HuH-7 (cell line): ENCODE data around the gene TAF3.
"Not testable (repeated sequence)": the region's sequence is repeated elsewhere in the genome, so short reads cannot be mapped to it uniquely, and the experiment has no call there.

Experiments used
- DNase-seq: peaks from one replicate; pipeline ENCODE4 v3.0.0; 2011; ENCODE audit warnings: low spot score

TAF3 gene

DNA sequence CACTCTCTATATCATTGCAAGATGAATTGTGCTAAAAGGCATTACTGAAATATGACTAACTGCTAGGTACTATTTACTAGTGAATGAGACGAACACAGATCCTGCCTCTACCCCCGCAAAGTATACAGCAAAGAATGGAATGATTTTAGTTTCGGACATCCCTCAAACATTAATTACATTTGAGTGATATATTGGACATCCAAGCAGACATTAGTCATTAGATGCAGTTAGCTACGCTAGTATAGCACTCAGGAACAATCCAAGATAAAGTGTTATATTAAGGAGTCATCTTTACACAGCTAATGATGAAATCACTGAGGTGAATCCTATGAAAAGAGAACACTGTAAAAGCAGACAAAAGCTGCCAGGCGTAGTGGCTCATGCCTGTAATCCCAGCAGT is 7.3 kb upstream of the TAF3 start:
- no peak for DNase-seq

DNA sequence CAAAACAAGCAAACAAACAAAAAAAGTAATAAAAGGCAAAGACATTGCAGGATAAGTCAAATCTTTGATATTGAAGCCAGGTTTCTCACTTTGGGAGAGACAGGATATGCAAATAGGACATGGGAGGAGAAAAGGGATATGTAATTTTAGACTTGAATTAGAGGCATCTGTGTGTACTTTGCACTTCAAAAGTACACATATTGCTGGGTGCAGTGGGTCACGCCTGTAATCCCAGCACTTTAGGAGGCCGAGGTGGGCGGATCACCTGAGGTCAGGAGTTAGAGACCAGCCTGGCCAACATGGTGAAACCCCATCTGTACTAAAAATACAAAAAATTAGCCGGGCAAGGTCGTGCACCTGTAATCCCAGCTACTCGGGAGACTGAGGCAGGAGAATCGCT is 6.6 kb upstream of the TAF3 start:
- DNase-seq = not testable (repeated sequence)

DNA sequence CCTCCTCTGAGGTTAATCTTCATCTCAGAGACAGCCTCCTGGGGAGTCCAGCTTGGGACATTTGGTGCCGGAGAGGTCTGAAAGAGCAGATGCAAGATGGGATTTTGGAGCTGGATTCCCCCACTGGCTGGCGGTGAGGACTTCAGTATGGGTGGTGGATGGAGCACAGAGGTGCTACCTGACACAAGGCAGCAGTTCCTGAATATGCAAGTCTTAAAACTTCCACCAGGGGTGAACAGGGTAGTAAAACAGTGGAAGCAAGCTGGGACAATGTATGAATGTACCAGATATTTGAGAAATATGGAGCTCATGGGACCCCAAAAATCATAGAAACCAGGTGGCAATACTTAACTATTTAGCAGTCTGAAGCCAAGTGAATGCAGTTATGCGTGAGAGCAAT is 4.8 kb upstream of the TAF3 start:
- DNase-seq = peak; percentile 36

DNA sequence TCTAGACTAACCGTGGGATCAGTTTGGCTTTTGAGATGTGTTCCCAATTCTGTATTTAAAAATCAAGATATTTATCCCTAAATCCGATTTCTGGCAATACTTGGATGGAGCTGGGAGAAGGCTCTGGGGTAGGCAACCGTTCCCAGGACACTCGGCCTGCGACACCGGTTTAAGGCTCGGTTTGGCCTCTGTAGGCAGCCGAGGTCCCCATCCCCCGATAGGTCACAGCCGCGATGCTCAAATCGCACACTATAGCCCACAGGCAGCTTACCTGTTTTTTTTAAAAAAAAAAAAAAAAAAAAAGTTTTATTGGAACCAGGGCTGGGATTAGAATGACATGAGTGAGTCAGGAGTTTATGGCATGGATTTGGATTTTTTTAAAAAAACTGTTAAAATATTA is 729 bp upstream of the TAF3 start:
- no peak for DNase-seq

DNA sequence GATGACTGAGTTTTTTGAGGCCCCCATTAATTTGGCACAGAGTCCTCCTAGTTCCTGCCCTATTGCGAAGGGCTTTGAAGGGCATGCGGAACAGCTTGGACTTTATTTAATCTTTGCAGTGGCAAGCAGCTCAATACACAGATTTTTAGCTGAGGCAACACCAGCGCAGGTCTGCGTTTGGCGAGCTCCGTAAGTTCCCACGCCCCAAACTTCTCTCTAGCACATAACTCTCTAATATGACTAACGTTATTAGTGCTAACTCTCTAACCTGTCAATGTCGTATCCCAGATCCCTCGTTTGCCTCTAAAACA is 366 bp upstream of the TAF3 start:
- no peak for DNase-seq

DNA sequence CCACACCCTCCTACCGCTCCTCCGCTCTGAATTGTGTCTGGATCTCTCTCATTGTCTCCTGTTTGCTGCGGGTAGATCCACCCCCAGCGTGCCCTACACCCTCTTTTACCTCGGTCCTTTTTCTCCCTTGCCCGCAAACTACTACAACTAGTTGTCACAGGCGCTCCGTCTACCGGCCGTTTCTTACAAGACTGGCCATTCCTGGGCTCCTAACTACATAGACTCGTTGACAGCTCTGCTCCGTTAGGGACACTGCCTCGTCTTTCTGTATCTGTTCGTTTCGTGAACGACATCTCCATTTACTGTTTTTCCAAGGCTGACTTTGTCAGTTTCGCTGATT is 786 bp downstream of the TAF3 start:
- DNase-seq = peak; percentile 42

DNA sequence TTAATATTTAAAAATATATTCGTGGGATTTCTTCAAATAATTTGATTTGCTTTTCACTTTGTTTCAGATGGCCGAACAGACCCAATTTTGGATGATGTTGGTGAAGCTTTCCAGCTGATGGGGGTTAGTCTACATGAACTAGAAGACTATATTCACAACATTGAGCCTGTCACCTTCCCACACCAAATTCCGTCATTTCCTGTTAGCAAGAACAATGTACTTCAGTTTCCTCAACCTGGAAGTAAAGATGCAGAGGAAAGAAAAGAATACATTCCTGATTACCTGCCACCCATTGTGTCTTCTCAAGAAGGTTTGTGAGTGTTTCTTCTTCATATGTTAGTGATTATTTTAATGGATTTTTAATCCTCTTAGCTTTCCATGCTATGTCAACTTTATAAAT is 5.9 kb downstream of the TAF3 start:
- no peak for DNase-seq

DNA sequence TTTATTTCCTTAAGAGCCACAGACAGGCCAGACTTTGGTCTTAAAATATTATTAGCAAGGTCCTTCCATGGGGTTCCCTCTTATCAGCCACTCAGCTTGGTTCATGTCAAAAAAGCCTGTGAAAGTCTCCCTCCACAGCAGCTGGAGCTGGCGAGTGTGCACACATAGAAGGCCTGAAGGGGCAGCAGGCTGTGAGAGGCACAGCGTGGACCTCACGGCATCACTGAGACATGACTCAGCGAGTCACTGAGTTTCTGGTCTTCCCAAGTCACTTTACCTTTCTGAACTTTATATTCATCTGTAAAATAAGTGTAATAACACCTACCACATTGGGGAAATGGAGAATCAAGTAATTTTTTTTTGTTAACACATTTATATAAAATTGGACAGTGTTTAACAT is 8.7 kb downstream of the TAF3 start:
- peak; percentile 20 for DNase-seq

DNA sequence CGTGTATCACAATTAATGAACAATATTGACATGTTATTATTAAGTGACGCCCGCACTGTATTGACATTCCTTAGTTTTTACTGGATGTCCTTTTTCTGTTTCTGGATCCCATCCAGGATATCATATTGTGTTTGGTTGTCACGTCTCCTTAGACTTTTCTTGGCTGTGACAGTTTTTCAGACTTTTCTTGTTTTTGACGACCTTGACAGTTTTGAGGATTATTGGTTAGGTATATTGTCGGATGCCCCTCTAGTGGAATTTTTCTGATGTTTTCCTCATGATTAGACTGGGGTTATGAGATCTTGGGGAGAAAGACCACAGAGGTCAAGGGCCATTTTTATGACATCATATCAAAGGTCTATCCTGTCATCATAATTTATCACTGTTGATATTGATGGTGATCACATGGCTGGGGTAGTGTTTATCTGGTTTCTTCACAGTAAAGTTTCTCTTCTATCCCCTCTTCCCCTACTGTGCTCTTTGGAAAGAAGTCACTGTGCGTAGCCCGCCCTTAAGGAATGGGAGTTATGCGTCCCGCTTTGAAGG is 11.1 kb downstream of the TAF3 start:
- no peak for DNase-seq

DNA sequence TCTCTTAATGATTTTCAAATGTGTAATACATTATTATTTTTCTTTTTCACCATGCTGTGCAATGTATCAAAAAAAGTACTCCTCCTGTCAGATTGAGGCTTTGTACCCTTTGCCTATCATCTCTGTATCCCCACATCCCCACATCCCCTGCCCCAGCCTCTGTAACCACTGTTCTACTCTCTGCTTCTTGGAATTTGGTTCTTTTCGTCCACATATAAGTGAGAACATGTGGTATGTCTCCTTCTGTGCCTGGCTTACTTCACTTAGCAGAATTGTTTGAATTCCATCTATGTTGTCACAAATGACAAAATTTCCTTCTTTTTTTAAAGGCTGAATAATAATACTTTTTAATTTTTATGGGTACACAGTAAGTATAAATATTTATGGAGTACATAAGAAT is 13.8 kb downstream of the TAF3 start:
- DNase-seq = no peak

DNA sequence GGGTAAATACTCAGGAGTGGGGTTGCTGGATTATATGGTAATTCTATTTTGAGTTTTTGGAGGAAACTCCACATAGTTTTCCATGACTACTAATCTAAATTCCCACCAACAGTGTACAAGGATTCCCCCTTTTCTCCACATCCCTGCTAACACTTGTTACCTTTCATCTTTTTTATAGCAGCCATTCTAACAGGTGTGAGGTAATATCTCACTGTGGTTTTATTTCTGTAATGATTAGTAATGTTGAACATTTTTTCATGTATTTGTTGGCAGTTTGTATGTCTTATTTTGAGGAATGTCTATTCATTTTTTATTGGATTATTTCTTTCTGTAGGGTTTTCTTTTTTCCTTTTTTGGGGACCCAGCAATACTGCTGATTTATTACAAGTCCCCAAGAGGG is 14.9 kb downstream of the TAF3 start:
- no peak for DNase-seq

DNA sequence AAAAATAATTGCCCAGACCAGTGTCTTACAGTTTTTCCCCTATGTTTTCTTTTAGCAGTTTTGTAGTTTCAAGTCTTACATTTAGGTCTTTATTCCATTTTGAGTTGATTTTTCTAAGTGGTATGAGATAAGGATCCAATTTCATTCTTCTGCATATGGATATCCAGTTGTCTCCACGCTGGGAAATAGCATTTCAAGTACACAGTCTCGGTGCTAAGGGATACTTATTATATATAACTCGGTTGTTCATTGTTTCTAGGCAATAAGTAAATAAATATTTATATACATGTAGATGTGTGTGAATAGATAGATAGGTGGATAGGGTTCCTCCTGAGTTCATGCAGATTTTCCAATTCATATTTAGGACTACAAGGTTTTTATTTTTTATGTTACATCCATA is 16.0 kb downstream of the TAF3 start:
- no peak for DNase-seq

DNA sequence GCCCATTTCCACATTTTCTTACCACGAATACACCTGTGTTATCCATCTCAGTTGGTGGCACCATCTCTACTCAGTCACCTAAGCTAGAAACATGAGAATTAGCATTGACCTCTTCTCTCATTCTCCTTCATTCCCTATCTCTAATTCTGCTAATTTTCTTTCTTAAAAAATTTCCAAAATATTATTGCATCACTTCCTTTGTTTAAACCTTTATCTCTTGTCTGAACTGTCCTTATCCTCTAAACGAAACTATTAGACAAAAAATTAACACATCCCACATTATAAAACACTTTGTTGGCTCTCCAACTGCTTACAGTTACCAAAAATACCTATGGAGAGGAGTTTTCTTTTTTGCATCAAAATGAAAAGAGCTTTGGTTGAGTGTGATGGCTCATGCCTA is 18.3 kb downstream of the TAF3 start:
- DNase-seq = no peak

DNA sequence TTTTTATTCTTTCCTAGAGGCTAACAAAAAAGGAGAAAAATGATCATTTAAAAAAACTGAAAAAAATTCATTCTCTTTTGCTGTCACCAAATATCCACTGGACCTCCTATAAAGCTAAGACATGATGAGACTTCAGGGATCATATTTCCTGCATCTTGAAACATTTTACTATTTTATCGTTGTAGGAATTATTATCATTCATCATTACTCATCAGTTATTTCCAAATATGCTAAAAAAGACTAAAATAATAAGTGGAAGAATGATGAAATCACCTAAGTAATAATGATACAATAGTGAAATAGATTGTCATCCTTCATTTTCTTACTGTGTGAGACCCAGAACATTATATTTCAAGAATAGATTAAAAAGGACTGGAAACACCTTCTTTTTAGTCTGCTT is 28.3 kb downstream of the TAF3 start:
- no peak for DNase-seq

DNA sequence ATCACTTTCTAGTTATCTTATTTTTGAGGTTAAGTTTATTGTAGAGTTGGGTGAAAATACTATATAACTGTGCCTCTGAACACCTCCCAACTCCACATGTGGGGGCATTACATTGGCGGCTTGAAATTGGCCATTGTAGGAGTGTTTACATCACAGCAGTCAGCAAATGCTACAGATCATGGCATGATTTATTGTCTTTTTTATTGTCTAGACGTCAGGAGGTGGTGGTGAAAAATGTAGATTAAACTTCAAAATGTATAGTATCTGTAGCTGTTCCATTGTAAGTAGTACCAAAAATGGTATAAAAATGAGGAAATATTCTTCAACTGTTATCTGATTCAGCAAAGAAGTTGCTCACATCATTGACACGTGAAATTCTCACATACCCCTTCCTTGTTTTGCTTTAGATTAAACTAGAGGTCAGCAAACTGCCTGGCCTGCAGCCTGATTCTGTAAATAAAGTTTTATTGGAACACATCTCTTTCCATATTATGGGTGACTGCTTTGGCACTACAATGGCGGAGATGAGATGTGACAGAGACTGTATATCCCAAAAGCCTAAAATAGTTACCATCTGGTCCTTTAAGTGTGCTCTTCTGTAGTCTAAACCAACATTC is 35.0 kb downstream of the TAF3 start:
- DNase-seq = no peak

DNA sequence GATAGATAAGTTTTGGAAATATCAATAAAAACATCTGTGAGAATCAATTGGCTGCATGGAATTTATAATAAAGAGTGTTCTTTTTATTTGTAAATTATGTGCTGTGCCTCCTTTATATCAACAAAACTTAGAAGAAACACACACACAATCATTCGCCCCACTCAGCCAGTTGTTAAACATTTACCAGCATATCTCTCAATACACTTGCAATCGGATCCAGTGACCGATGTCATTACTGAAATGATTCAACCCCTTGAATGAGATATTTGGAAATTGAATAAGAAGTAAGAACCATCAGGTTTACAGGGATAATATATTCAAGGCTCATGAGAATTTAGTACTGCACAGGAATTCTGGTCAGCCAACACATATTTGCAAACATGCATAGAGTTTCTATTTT is 35.6 kb downstream of the TAF3 start:
- peak; percentile 42 for DNase-seq

DNA sequence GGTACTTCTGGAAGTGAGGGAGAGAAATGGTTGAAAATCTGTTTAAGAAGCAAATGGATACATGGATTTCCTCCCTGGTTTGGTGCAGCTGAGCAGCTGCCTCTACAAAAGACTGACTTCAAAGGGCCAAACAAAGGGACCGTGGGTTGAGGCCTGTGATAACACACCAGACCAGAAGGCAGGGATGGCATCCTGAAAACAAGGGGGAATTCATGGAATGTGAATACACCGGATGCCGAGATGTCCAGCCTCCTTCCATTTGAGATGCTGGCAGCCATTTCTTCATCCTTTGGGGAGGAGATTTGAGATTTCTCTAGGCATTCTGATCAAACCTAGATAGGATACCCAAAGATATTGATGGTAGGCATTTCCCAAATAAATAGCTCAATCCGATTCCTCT is 36.9 kb downstream of the TAF3 start:
- DNase-seq = no peak

DNA sequence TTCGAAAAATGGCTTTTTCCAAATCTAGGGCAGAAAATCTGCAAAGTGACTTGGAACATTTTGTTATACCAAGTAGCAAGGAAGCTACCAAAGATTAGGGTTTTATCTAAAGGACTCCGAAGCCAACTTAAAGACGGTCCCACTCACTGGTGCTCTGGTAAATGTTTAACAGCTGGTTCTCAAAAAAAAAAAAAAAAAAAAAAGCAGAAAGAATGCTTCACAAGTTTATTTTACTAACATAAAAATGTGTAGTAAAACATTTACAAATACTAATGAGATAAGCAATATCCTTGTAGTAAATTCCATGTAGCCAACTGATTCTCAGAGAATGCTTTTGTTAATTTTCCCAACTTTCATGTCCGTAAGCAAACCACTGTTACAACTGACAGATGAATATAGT is 38.4 kb downstream of the TAF3 start:
- no peak for DNase-seq

DNA sequence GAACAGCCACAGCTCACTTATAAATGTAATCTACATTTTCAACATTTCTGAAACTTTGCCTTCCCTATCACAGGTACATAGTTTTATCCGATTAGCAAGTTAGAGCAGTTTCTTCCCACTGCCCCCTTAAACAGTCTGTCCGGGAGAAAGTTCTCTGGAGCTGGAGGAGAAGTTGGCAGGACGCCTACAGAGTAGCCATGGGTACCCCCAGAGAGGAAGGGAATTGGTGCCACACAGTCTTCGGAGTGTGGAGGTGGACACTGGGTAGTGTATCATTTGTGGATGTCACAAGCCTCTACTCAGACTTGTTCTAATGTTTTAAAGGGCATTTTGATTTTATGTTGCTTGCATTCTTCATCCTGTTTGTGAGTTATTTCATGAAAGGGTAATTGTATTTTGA is 39.0 kb downstream of the TAF3 start:
- DNase-seq = no peak

DNA sequence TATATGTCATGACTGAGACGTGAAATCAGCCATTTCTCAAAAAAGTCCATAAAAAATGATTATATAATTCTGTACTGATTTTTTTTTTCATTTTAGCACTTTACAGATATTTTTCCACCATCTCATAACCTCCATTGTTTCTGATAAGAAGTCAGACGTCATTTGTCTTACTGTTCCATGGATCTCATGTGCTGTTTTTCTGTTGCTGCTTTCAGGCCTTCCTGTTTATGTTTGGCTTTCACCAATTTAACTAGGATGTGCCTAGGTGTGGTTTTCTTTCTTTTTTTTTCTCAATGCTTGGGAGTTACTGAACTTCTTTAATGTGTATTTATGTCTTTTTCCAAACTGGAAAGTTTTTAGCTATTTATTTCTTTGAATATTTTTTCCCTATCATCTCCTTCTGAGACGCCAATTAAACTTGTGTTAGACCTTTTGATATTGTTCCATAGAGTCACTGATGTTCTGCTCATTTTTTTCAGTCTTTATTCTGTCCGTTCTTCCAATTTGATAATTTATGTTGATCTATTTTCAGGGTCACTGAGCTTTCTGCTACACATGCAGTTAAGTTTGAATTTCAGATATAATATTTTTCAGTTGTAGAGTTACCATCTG is 43.3 kb downstream of the TAF3 start:
- DNase-seq = no peak

DNA sequence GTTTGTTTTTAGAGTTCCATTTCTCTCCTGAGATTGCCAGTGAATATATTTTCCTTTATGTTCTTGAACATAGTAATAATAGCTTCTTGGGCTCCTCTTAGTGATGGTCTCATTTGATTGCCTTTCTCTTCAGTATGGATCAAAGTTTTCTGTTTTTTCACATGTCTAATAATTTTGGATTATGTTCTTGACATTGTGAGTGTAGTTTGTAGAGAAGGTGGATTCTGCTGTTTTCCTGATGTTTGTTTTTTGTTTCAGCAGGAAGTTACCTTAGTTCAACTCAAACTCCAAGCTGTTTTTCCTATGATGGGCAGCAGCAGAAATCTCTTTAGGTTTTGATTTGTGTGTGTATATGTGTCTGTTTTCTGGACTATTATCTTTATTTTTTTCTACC is 43.8 kb downstream of the TAF3 start:
- no peak for DNase-seq

DNA sequence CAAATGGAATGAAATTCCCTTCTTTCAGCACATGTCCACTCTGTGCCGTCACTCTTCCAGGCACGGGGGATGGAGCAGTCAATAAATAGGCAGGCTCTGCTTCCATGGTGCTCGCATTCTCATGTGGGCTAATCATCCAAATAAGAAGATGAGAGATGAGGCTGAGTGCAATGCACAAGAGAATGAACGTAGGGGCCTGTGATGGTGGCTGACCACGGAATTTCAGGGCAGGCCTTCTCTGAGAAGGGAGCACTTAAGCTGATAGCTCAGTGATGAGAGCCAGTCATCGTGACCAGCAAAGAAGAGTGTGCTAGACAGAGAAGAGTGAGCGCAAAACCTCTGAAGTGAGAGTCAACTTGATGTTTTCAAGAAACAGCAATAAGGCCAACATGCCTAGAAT is 47.9 kb downstream of the TAF3 start:
- DNase-seq = no peak

DNA sequence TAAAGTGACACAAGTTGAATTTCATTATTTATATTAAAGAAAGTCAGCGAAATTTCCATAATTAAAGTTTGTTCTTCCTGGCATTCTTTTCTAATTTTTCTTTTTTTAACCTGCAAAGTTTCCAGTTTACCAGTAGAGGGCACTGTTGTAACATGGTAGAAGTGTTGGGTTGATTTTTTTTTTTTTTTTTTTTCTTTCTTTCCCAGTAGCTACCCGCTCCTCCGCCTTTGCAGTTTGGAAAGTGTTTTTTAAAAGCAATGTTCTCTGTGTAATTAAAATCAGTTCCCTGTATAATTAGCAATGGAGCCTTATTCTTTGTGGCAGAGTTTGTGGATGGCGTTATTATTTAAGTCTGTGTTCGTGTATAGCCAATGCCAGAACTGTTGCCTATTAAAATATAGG is 53.7 kb downstream of the TAF3 start:
- no peak for DNase-seq

DNA sequence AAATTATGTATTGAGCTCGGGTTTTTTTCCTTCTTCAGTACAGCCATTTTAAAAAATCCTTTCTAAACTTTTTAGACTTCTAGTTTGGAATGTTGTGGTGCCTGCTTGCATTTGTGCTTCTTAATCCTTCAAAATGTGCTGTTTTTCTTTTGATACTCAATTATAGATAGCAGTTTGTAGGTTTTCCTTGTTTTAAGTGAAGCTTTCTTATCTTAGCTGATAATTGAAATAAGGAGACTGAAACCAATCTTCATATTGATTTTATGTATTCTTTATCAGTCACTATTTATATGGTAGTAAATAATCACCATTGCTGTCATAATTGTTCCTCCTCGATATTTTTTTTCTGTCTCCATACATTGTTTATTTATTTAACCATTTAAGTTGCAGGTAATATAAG is 56.6 kb downstream of the TAF3 start:
- DNase-seq = no peak
